SK-N-SH treated with all-trans-retinoic acid at 6 μM for 48 hours (cell line): Measurements from ENCODE around the gene TPO.

Experiments
- ZC3H10 ChIP-seq: fragments of 250-450 bp; sonication (Bioruptor Pico); IDR thresholded peaks from 2 replicates; pipeline ENCODE4 v1.5.1; 2021; ENCODE audit warnings: mild to moderate bottlenecking, moderate library complexity
- ZFP3 ChIP-seq: fragments of 250-450 bp; sonication (Bioruptor Pico); IDR thresholded peaks from 2 replicates; pipeline ENCODE4 v1.5.0; 2020; ENCODE audit warnings: mild to moderate bottlenecking, moderate library complexity
- ZNF565 ChIP-seq: fragments of 450-650 bp; formaldehyde crosslinking; conservative IDR thresholded peaks from 2 replicates; pipeline ENCODE4 v1.5.0; 2020; ENCODE audit warnings: low read depth, mild to moderate bottlenecking, moderate library complexity
- TF ChIP-seq, protein P1 (sequence below): fragments of 250-450 bp; sonication (Bioruptor Pico); IDR thresholded peaks from 2 replicates; pipeline ENCODE4 v1.8.0; 2021; ENCODE audit warnings: low read depth, mild to moderate bottlenecking, moderate library complexity, borderline replicate concordance
- TF ChIP-seq, protein P2 (sequence below): fragments of 250-450 bp; sonication (Bioruptor Pico); IDR thresholded peaks from 2 replicates; pipeline ENCODE4 v1.8.0; 2020; ENCODE audit warnings: mild to moderate bottlenecking, moderate library complexity, borderline replicate concordance

DNA sequence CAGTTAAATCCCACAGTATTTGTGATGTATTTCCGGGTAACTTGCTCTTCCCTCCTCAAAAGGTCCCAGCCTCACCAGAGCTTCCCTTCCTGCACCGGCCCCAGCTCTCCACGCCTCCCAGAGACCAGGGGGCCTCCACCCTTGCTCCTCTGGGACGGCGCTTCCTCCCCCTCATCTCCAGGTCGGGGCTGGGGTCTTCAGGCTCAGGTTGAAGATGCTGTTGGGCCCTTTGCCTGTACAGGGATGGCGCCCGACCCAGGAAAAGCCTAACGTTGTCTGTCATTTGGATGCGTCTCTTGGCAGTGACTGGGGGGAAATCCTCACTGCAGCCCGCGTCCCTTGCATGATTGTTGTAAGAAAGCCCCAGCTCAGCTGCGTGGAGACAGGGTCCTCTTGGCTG lies 126.7 kb downstream of the TPO start:
- TF ChIP-seq ZNF565 (CRISPR knock-in tag): no peak
- TF ChIP-seq ZFP3: no peak
- TF ChIP-seq, protein P1, sequence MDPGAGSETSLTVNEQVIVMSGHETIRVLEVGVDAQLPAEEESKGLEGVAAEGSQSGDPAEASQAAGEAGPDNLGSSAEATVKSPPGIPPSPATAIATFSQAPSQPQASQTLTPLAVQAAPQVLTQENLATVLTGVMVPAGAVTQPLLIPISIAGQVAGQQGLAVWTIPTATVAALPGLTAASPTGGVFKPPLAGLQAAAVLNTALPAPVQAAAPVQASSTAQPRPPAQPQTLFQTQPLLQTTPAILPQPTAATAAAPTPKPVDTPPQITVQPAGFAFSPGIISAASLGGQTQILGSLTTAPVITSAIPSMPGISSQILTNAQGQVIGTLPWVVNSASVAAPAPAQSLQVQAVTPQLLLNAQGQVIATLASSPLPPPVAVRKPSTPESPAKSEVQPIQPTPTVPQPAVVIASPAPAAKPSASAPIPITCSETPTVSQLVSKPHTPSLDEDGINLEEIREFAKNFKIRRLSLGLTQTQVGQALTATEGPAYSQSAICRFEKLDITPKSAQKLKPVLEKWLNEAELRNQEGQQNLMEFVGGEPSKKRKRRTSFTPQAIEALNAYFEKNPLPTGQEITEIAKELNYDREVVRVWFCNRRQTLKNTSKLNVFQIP (CRISPR knock-in tag): no peak
- no peak for TF ChIP-seq ZC3H10 (CRISPR knock-in tag)
- TF ChIP-seq, protein P2, sequence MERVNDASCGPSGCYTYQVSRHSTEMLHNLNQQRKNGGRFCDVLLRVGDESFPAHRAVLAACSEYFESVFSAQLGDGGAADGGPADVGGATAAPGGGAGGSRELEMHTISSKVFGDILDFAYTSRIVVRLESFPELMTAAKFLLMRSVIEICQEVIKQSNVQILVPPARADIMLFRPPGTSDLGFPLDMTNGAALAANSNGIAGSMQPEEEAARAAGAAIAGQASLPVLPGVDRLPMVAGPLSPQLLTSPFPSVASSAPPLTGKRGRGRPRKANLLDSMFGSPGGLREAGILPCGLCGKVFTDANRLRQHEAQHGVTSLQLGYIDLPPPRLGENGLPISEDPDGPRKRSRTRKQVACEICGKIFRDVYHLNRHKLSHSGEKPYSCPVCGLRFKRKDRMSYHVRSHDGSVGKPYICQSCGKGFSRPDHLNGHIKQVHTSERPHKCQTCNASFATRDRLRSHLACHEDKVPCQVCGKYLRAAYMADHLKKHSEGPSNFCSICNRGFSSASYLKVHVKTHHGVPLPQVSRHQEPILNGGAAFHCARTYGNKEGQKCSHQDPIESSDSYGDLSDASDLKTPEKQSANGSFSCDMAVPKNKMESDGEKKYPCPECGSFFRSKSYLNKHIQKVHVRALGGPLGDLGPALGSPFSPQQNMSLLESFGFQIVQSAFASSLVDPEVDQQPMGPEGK: no peak
